ENCODE measurements around the gene ZBTB7C. TPM values are rescaled to one million over a fixed set of nuclear protein-coding genes. Genes with fewer than 3 reads are reported as not detected.
A peak's percentile ranks its signal among the peaks of the same experiment; 100 is the strongest.

The ZBTB7C gene
- total RNA-seq, 1 donor from 2014 or later = 14.2 TPM

DNA sequence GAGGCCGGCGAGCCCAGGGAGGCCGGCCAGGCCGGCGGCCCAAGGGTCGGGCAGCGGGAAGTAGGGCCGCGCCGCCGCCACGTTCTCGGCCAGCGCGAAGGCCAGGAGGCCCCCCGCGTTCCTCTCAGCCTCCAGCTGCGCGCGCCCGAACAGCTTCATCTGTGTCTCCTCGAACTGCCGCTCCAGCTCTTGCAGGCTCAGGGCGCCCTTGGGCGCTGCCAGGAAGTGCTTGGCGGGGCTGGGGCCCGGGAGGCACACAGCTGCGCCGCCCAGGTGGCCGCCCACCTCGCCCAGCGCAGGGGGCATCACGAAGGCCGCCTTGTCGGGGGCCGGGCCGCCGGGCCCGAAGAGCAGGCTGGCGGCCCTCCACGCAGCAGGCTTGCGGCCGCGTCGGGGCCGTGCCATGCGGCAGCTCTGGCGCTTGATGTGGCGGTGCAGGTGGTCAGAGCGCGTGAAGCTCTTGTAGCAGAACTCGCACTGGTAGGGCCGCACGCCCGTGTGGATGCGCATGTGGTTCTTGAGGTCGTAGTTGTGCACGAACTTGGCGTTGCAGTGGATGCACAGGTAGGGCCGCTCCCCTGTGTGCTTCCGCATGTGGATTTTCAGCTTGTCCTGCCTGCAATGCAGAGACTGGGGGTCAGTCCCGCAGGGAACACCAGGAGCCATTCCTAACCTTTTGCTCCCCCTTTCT, 379.7 kb downstream of the ZBTB7C start:
- no peak for DNase-seq (ENCODE audit: low spot score)

DNA sequence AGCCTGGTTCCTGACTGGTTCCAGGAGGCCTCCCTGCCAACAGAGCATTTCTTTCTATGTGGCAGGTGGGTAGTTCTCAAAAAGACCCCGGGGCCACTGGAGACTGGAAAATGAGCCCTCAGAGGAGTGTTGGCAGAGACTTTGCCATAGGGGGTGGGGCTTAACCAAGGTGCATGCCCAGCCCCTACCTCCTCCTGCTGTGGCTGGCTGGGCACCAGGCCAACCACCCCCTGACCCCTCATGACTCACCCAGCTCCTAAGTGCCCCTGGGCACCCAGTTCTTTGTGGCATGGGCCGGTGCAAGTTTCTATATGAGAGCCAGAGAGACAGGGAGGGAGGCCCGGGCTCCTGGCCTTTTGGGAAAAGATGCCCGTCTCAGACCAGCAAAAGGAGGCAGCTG, 380.5 kb downstream of the ZBTB7C start:
- DNase-seq (ENCODE audit: low spot score) = no peak

DNA sequence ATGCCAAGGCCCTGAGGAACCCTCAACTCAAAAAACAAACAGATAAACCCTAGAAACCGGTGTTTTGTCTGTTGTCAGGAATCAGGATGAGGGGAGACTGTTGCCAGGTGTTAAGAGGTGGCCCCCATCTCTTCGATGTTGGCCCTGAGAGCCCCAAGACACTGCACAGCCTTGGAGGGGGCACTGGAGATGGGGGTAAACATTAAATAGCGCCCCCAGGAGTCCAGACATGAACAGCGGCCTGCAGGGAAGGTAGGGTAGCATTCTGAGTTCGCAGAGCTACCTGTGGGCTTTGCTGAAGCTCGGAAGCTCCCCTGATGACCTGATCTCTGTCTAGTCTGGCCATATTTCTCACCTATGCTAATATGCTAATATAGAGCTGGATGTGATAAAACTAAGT, 381.1 kb downstream of the ZBTB7C start:
- no peak for DNase-seq (ENCODE audit: low spot score)

DNA sequence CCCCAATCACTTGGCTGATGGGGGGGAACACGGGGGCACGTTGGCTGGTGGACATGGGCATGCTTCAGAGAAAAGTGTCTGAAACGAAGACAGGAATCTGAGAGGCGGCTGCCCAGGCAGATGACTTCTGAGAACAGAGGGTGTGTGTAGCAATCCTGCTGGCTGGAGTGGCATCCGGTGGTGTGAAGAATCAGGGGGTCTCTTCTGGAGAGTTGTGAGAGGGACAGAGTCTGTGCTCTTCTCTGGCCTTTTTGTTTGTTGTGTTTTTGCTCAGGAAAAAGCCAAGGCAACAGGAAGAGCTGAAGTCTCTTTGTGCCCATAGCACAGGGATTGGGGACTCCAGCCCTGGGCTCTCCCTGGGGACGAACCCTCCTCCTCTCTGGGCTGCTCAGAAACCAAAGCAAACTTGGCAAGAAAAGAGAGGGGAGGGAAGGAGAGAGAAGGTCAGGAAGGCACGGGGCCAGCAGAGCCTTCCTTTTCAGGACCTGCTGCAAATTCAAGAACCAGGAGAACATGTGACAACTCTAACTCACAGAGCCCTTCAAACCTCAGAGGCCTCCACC, 381.7 kb downstream of the ZBTB7C start:
- DNase-seq (ENCODE audit: low spot score) = no peak

DNA sequence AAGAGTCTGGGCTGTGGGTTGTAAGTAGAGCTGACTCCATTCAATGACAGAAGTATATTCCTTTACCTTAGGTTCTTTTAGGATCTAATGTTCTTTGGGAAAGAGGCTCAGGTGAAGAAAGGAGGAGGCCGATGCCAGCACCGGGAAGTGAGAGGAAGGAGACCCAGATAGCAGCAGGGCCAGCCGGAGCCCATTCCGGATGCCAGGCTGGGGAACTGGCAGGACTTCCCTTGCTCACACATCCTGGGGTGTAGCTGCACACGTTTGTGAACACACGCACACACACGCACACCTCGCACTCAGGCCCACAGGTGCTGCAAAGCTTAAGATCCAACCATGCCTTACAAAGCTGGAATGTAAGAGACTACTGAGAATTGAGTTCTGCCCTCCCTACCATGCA, 383.0 kb downstream of the ZBTB7C start:
- DNase-seq (ENCODE audit: low spot score) = no peak

DNA sequence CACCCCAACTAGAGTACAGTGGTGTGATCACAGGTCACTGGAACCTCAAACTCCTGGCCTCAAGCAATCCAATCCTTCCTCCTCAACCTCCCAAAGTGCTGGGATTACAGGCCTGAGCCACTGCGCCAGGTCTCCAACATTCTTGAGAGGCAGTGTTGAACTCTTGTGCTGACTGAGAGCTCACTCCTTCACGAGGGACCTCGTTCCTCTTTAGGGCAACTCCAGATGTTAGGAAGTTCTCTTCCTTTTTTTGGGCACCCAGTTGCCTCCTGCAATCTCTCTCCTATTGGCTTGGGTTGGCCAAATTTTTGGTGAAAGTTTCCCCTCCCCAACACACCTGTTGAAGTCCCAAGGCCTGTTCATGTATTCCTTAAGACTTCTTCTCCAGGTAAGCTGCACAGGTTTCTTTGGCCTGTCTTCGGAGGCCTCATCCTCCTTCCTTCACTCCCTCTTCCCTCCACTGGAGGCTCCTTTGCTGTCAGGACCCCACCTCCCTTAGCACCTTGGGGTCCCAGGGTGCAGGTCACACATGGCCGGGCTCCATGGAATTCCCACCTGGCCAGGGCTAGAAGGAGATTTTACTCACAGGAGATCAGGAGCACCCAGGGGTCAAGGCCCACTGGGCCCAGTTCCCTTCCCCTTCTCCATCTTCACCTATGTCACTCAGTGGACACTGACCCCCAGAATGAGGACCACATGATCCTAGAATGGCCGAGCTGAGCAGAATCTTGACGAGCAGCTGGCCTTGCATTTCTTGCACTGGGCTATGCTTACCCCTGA, 384.1 kb downstream of the ZBTB7C start:
- DNase-seq (ENCODE audit: low spot score) = no peak

DNA sequence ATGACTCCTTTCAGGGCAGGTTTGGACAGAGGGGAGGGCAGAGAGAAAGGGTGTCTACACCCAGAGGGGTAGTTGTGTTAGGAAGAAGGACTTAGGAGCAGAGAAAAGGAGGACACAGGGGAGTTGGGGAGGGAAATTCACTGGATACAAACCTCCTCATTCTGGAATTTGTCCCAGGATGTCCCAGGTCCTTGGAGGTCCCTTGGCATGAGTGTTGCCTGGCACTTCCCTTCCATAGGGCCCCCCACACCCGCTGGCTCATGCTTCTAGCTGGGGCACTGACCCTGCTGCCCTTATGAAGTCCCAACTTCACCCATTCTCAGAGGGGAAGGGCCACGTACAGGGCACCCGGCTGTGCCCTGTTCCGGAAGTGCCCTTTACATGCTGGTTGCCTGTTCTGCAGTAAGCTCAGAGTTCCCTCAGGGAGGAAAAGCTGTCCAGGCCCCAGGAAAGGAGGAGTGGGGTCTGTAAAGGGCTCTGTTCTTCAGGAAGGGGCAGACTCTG, 385.1 kb downstream of the ZBTB7C start:
- DNase-seq (ENCODE audit: low spot score) = no peak

DNA sequence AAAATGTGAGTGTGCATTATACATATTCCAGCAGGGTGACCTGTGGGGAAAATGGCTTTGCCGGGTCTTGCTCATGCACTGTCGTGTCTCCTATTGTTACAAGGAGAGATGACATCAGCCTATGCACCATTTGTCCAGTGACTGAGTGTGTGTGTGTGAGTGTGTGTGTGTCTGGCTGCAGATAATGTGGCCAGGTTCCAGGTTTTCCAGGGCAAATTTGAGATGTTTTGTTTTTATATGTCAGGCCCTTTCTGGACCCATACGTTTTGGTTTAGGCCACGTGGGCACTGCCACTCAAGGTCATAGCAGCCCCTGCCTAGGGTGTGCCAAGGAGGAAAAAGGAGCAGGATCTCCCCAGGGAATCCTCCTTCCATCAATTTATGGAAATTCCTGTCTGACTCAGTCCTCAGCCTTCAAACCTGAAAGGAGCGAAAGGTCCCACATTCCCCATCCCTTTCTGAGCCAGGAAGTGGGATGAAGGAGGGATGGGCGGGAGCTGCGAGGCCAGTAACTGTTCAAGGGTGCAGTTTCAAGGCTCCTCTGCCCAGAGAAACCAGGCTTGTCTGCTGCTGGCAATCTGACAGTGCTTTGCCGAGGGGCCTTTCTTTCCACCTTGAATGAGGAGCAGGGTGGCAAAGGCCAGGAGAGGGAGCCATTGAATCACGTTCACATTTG, 385.7 kb downstream of the ZBTB7C start:
- DNase-seq (ENCODE audit: low spot score) = no peak

DNA sequence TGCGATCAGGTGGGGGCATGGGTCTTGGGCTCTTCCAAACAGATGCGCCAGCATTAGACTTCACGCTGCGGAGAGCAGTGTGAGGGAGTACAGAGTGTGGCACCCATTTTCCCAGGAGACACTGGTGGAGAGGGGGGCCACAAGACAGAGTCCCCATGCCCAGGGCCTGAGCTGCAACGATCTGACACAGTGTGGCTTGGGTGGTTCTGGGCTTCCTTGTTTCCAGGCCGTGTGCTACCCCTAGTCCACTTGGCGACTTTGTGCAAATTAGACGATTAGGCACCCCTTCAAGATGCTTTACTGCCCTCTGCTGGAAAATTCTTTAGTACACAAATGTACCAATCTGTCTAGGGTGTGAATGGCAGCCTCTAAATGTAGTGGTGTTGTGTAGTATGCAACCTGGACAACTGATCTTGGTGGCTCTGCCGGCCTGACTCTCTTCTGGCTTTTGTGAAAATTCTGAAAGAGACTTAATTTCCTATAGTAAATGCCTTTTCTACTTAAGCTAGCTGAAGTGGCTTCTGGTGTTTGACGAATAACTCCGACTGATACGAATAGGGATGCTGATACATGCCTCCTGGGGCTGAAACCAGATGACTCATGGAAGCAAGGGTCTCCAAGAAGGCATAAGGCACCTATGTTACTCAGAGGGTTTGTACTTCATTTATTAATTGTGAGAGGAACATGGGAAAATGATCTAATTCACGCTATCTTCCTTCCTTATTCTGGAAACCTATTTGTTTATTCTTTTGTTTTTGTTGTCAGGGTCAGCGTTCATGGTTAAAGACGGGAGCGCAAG, 386.5 kb downstream of the ZBTB7C start:
- DNase-seq (ENCODE audit: low spot score) = peak; percentile 81

DNA sequence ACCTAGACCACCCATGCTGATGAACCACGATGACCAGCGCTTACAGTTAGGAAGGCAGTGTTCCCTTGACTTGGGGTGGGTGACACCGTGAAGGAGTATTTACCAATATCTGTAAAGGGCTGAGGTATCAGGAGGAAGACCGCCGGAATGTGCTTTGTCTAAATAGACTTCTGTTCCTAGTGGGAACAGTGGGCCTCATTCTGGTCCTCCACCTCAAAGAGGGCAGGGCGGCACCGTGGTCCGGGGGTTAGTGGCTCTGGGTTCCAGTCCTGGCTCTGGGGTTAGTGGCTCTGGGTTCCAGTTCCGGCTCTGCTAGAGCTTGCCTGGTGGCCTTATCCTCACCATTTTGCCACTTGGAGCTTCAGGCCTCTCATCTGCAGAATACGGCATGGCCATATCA, 387.2 kb downstream of the ZBTB7C start:
- DNase-seq (ENCODE audit: low spot score) = no peak

DNA sequence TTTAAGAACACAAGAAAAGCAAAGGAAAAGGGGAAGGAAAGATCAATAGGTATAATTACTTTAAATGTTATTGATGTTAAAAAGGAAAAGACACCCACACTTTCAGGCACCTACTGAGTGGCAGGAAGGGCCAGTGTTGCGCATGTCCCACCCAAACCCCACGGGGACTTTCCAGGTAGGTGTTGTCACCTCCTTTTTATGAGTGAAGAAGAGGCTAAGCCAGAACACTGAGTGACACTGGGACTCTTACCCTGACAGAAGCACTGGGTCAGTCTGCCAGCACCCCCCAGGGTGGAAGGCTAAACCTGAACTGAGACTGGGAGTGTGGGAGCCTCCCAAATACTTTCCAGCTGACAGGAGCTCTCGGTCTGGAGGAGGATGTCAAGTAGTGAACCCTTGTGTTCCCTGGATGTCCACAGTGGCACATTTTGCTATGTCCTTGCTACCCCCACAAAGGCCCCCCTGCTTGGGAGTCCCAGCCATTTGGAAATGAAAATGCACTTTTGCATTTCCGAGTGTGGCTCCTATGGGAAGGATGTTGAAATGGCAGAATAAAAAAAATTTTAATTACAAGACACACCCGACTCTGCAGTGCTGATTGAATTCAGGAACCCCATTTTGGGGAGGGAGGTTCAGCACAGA, 387.8 kb downstream of the ZBTB7C start:
- peak; percentile 45 for DNase-seq (ENCODE audit: low spot score)

DNA sequence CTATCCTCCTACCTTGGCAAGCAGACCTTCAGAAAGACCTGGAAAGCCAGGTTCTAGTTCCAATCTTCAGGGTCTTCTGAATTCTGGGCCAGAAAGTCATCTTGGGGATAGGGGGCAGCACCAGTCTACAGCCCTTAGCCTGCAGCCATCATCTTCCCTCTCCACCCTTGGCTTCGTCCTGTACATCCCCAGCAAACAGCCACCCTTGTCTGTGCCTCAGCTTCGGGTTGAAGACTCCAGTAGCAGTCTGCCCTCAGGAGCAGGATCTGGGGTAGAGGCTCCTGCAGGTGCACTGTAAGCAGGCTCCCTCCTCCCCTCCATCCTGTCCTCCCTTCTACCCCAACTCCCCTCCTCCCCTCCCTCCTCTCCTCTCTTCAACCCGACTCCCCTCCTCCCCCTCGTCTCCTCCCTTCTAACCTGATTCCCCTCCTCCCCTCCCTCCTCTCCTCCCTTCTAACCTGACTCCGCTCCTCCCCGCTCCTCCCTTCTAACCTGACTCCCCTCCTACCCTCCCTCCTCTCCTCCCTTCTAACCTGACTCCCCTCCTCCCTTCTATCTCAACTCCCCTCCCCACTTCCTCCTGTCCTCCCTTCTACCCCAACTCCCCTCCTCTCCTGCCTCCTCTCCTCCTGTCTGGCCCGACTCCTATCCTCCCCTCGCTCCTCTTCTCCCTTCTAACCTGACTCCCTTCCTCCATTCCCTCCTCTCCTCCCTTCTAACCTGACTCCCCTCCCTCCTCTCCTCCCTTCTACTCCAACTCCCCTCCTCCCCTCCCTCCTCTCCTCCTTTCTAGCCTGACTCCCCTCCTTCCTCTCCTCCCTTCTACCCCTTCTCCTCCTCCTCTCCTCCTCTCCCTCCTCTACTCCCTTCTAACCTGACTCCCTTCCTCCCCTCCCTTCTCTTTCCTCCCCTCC, 388.6 kb downstream of the ZBTB7C start:
- peak; percentile 26 for DNase-seq (ENCODE audit: low spot score)

DNA sequence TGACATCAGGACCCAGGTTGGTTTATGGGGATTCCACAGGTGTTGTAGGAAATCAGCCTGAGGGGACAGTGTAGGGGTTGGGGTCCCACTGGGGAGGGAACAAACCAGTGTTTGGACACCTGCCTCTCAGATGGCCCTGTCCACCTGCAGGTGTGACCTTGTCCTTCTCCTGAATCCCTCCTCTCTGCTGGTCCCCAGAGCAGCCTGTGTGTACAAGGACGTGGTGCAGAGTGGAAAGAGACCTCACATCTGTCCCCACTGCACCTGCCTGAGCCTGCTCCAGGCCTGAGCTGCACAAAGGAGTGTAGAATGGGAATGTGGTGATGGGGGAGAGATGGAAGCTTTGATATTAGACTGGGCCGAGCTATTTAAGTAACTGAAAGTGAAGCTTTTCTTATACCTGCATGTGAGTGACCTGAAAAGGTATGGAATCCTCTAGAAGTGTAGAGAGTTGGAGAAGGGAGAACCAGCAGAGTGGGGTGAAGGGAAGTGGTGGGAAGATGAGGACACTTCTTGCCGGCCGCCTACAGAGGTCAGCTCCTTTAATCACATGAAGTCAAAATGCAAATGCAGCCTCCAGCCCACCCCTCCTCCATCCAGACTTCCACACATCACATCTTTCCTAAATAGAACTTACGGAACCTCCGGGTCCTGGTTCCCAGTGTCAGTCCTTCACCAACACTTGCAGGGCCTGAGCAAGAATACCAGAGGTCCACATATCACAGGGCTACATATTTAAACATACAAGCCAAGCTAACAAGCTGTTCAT, 389.4 kb downstream of the ZBTB7C start:
- DNase-seq (ENCODE audit: low spot score) = peak; percentile 57

DNA sequence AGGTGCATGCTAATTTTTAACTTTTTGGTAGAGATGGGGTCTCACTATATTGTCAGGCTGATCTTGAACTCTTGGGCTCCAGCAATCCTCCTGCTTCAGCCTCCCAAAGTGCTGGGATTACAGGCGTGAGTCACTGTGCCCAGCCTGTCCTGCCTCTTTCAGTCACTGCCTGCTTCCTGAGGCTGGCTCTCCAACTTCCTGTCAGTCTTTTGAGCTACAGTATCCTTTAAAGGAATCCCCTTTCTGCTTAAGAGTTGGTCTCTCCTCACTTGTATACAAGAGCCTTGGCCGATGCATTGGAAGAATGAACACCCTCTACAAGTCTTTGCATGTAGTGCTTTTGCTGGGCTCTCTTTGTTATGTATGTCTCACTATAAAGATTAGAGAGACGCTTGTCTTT, 390.3 kb downstream of the ZBTB7C start:
- peak; percentile 49 for DNase-seq (ENCODE audit: low spot score)

DNA sequence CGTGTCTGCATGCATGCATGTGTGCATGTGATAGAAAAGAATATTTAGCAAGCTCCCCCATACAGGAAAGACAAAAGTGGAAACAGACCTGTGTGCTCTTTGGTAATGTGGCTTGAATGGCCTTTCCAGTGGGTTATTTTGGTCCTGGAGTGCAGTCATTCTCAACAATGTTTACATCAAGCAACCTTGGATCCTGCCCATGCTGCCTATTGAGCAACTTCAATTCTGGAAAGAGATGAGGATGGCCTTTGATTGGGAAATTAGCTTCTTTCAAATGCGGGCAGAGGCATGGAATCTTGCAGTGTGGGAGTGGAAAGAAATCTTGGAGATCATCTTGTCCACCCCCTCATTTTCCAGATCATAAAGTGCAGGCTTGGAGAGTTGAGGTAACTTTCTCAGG, 391.5 kb downstream of the ZBTB7C start:
- no peak for DNase-seq (ENCODE audit: low spot score)

DNA sequence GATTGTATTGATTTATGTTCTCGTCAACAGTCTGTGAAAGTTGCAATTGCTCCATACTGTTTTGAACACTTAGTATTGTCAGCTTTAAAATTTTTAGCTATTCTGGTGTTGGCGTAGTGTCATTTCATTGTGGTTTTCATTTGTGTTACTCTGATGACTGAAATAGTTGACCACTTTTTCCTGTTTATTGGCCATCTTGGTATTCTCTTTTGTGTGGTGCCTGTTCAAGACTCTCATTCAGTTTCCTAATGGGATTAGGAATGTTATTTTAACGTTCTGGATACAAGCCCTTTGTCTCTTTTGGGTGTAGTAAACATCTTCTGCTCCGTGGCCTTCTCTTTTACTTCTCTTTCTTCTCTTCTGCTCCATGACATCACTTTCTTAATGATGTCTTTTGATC, 396.0 kb downstream of the ZBTB7C start:
- no peak for DNase-seq (ENCODE audit: low spot score)

DNA sequence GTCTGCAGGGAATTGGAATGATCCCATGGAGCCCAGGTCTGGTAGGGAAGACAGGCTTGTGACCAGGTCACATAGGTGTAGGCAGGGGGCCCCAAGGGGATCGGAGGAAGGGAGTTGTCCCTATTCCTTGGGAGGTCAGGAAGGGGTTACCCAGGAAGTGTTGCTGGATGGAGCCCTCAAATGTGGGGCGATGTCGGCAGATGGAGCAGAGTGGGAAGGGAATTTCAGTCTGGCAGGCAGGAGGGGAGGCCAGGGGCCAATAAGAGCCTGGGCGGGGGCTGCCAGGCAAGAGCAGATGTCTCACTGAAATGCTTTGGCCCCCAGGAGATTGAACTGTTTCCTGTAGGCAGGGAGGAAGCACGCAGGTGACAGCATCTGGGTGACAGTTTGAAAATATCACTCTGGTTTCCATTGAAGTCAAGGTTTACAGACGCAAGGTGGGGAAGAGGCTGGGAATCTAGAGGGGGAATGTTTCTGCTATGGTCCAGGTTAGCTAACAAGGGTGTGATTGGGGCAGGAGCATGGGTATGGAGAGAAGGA, 397.2 kb downstream of the ZBTB7C start:
- DNase-seq (ENCODE audit: low spot score) = peak; percentile 51

DNA sequence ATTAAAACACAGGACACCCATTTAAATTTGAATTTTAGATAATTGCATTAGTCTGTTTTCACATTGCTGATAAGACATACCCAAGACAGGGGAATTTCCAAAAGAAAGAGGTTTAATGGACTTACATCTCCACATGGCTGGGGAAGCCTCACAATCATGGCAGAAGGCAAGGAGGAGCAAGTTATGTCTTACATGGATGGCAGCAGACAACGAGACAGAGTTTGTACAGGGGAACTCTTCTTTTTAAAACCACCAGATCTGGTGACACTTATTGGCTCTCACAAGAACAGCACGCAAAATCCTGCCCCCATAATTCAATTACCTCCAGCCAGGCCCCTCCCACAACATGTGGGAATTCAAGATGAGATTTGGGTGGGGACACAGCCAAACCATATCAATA, 398.9 kb downstream of the ZBTB7C start:
- DNase-seq (ENCODE audit: low spot score) = peak; percentile 12
